Embryonic facial prominence (tissue), 1 donor: ENCODE data around the gene CDX2.
"Not testable (repeated sequence)": the region's sequence is repeated elsewhere in the genome, so short reads cannot be mapped to it uniquely, and the experiment has no call there.

Experiments used
- DNase-seq: peaks from one replicate; pipeline ENCODE4 v3.0.0-alpha.2; 2016; ENCODE audit errors: extremely low spot score

CDX2 gene

GRCh38 chr13:27964741-27965323, 4.3 kb downstream of the CDX2 start:
- DNase-seq: no peak

GRCh38 chr13:27964206-27964605, 4.9 kb downstream of the CDX2 start:
- not testable (repeated sequence) for DNase-seq

DNA sequence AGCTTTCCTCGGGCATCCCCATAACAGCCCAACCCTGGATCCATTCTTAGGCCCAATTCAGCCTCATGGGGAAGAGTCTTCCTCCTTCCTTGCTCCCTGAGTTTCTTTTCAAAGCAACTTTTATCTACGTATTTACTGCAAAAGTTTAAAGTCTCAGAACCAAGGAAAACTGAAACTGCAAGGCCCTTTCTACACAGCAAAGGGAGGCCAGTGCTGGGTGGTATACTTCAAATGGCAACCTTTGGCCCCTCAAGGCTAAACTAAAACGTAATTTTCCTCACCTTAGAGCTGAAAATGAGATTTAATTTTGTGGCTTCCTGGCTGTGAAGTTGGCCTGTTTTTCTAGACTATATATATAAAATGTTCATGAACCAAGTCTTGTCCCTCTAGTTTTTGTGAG, 5.6 kb downstream of the CDX2 start:
- DNase-seq: no peak

GRCh38 chr13:27962982-27963381, 6.1 kb downstream of the CDX2 start:
- no peak for DNase-seq

DNA sequence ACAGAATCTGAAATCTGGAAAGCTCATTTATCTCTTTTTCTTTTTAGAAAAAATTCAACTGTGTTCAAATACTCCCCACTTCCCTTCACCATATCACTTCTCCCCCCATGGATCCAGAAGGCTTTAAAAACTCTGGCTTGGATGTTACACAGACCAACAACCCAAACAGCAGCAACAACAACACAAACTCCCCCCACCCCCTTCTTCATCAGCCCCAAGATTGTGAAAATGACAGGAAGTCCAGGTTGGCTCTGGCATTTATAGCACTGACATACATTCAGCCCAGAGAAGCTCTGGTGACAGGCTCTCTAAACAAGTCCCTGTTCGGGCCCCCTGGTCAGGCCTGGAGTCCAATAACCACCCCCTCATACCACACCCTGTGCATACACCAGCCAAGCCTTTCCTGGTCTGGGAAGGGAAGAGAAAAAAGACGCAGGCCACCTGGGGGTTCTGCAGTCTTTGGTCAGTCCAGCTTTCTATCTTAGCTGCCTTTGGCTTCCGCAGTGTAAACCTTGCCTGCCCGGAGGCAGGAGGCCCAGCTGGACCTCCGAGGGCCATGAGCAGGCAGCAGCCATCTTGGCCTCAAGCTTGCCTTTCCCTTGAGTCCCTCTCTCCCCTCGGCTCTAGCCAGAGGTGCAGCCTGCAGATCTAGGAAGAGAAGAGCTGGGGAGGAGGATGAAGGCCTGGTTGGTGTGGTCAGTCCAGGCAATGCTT, 6.8 kb downstream of the CDX2 start:
- DNase-seq: no peak

- DNase-seq: no peak
Measured at GRCh38 chr13:27961227-27962085, 7.7 kb downstream of the CDX2 start.

GRCh38 chr13:27960362-27961226, 8.5 kb downstream of the CDX2 start:
- DNase-seq: no peak

DNA sequence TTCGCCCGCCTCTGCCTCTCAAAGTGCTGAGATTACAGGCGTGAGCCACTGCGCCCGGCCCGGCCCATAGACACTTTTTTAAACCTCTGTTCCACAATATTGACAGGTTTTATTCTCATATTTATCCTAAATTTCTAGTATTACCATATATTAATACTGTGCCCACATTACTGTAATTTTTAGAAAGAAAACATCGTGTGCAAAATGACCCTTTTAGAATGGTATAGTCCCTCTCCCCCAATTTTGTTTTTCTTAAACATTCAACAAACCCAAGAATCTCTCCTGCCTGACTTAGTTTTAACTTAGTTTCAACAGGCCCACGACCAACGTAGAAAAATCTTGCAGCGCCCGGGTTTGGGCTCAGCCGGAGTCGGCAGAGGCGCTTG, 9.1 kb downstream of the CDX2 start:
- no peak for DNase-seq

GRCh38 chr13:27956576-27957300, 12.4 kb downstream of the CDX2 start:
- no peak for DNase-seq

DNA sequence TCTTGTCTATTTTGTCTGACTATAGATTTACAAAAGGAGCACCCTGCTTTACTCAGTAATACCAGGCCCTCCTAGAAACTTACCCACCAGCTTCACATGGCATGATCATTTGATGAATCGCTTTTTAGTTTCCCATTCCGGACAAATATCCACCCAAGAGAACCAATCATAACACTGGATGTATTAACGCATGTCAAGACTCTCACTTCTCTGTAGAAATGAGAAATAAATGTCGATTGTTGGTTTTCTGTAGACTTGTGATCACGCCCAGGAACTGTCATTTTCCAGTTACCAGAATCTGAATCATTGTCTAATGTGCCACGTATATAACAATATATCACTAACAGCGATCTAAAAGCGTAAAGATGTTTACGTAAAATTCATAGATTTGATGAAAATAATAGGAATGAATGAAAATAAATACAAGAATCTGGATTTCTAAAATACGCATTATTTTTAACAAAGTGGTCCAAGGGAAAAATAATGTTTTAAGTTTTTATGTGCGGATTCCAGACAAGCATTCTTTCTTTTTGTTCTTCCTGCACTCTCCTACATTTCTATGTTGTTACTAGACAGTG, 14.0 kb downstream of the CDX2 start:
- no peak for DNase-seq

GRCh38 chr13:27954406-27954851, 14.7 kb downstream of the CDX2 start:
- no peak for DNase-seq

- peak; percentile 29 for DNase-seq
Measured at GRCh38 chr13:27953676-27954405, 15.3 kb downstream of the CDX2 start.

GRCh38 chr13:27952876-27953675, 16.0 kb downstream of the CDX2 start:
- no peak for DNase-seq

GRCh38 chr13:27942972-27943371, 26.1 kb downstream of the CDX2 start:
- no peak for DNase-seq

GRCh38 chr13:27933580-27934328, 35.4 kb downstream of the CDX2 start:
- DNase-seq: no peak

- DNase-seq: no peak
Measured at GRCh38 chr13:27933118-27933517, 36.0 kb downstream of the CDX2 start.

GRCh38 chr13:27929868-27930267, 39.2 kb downstream of the CDX2 start:
- DNase-seq: no peak
